Effector memory CD8-positive, alpha-beta T cell (primary cell): Measurements from ENCODE around the gene RAD50.
A peak's percentile ranks its signal among the peaks of the same experiment; 100 is the strongest.
"Not testable (repeated sequence)": the region's sequence is repeated elsewhere in the genome, so short reads cannot be mapped to it uniquely, and the experiment has no call there.

Experiments
- ATAC-seq: fragments of 150-1000 bp; cut with Tn5 transposase; replicated peaks from 2 replicates; pipeline ENCODE4 v1.10.0; 2021; ENCODE audit warnings: mild to moderate bottlenecking, moderate library complexity
- DNase-seq, 3 experiments: peaks; one replicate each; pipeline ENCODE4 v3.0.0; 2021
- H3K27ac Mint-ChIP-seq, 2 donors: one replicate each; pipeline ENCODE4 v1.8.0; 2022; ENCODE audit warnings: mild to moderate bottlenecking in 2 of 2, mixed read lengths in 2 of 2, moderate library complexity in 2 of 2
- H3K27me3 Mint-ChIP-seq, 2 donors: one replicate each; pipeline ENCODE4 v1.8.0; 2022; ENCODE audit warnings: mixed read lengths in 2 of 2
- H3K36me3 Mint-ChIP-seq: one replicate; pipeline ENCODE4 v1.8.0; 2022; ENCODE audit warnings: mild to moderate bottlenecking, moderate library complexity, mixed read lengths; ENCODE audit not compliant: insufficient read depth
- H3K4me1 Mint-ChIP-seq, 2 donors: one replicate each; pipeline ENCODE4 v1.8.0; 2022; ENCODE audit warnings: low read depth in 2 of 2, mixed read lengths in 2 of 2
- H3K4me3 Mint-ChIP-seq, 2 donors: one replicate each; pipeline ENCODE4 v1.8.0; 2022; ENCODE audit warnings: mild to moderate bottlenecking in 2 of 2, mixed read lengths in 2 of 2, moderate library complexity in 2 of 2
- H3K9me3 Mint-ChIP-seq, 2 donors: one replicate each; pipeline ENCODE4 v1.8.0; 2022; ENCODE audit warnings: mixed read lengths in 2 of 2

The RAD50 gene

GRCh38 chr5:132540764-132541163, 16.0 kb upstream of the RAD50 start:
- H3K4me1 Mint-ChIP-seq = no peaks in the 10 kb centered on the region
- H3K9me3 Mint-ChIP-seq = no peaks in the 10 kb centered on the region
- no peak overlapping the region for H3K27ac Mint-ChIP-seq
- peaks cover 10 to 11% of the 10 kb centered on the region in 2 donors for H3K27me3 Mint-ChIP-seq
- ATAC-seq (no peak), DNase-seq (no peak)
- H3K4me3 Mint-ChIP-seq = no peak overlapping the region
- H3K36me3 Mint-ChIP-seq = peaks cover 4% of the 10 kb centered on the region

GRCh38 chr5:132543472-132544201, 13.1 kb upstream of the RAD50 start, which contains the start of gene IL5:
Gene IL5 (minus strand): TSS chr5:132543522. CDS start chr5:132543478, 44 bp downstream.
- ATAC-seq = no peak
- Mint-ChIP-seq H3K36me3 (peaks cover 4% of the 10 kb centered on the region), H3K4me3 (no peak within 1 kb of the TSS), H3K27ac (no peak within 1 kb of the TSS), H3K4me1 (no peaks in the 10 kb centered on the region), H3K27me3 (no peaks in the 10 kb centered on the region), H3K9me3 (no peaks in the 10 kb centered on the region)
- DNase-seq = no peak

GRCh38 chr5:132546108-132546507, 10.7 kb upstream of the RAD50 start:
- Mint-ChIP-seq H3K27ac (no peak overlapping the region), H3K4me1 (no peaks in the 10 kb centered on the region), H3K4me3 (no peak overlapping the region), H3K9me3 (no peaks in the 10 kb centered on the region), H3K27me3 (no peaks in the 10 kb centered on the region), H3K36me3 (no peaks in the 10 kb centered on the region)
- ATAC-seq (no peak), DNase-seq (no peak)

- no peak for ATAC-seq
- H3K4me1 Mint-ChIP-seq = no peaks in the 10 kb centered on the region
- no peak overlapping the region for H3K27ac Mint-ChIP-seq
These were observed 9.5 kb upstream of the RAD50 start for GRCh38 chr5:132547269-132547668.

GRCh38 chr5:132548834-132549233, 7.9 kb upstream of the RAD50 start:
- H3K27ac Mint-ChIP-seq, H3K27me3 Mint-ChIP-seq, H3K36me3 Mint-ChIP-seq, H3K4me1 Mint-ChIP-seq, DNase-seq, H3K9me3 Mint-ChIP-seq, ATAC-seq, H3K4me3 Mint-ChIP-seq: not testable (repeated sequence)

More at GRCh38 chr5:132547269-132547668, 9.5 kb upstream of the RAD50 start:
- no peaks in the 10 kb centered on the region for H3K27me3 Mint-ChIP-seq
- no peak for DNase-seq
- no peaks in the 10 kb centered on the region for H3K9me3 Mint-ChIP-seq
- no peaks in the 10 kb centered on the region for H3K36me3 Mint-ChIP-seq
- H3K4me3 Mint-ChIP-seq = no peak overlapping the region

GRCh38 chr5:132549576-132549975, 7.2 kb upstream of the RAD50 start:
- no peak overlapping the region for H3K4me3 Mint-ChIP-seq
- no peaks in the 10 kb centered on the region for H3K27me3 Mint-ChIP-seq
- no peak for DNase-seq
- H3K9me3 Mint-ChIP-seq = no peaks in the 10 kb centered on the region
- H3K27ac Mint-ChIP-seq = no peak overlapping the region
- no peak for ATAC-seq
- H3K4me1 Mint-ChIP-seq = no peaks in the 10 kb centered on the region
- no peaks in the 10 kb centered on the region for H3K36me3 Mint-ChIP-seq

- DNase-seq = no peak
- Mint-ChIP-seq H3K27ac (peak overlapping the region; percentile 97 to 98), H3K36me3 (peaks cover 17% of the 10 kb centered on the region), H3K27me3 (no peaks in the 10 kb centered on the region), H3K4me3 (peak overlapping the region; percentile 94 to 95), H3K4me1 (peaks cover 18 to 27% of the 10 kb centered on the region in 2 donors), H3K9me3 (no peaks in the 10 kb centered on the region)
- peak; percentile 7 for ATAC-seq
These were observed 519 bp upstream of the RAD50 start for GRCh38 chr5:132556153-132556762.

- DNase-seq (peak in 1 of 3 experiments; percentile 26), ATAC-seq (peak; percentile 4)
- Mint-ChIP-seq H3K27me3 (no peaks in the 10 kb centered on the region), H3K27ac (peak overlapping the region; percentile 97 to 98), H3K4me1 (peaks cover 18 to 27% of the 10 kb centered on the region in 2 donors), H3K9me3 (no peaks in the 10 kb centered on the region), H3K36me3 (peaks cover 17% of the 10 kb centered on the region), H3K4me3 (peak overlapping the region; percentile 94 to 95)
These were observed 848 bp downstream of the RAD50 start for GRCh38 chr5:132557478-132558172.

- Mint-ChIP-seq H3K9me3 (no peaks in the 10 kb centered on the region), H3K36me3 (peaks cover 17% of the 10 kb centered on the region), H3K4me1 (peaks cover 18 to 27% of the 10 kb centered on the region in 2 donors), H3K4me3 (no peak overlapping the region), H3K27me3 (no peaks in the 10 kb centered on the region), H3K27ac (no peak overlapping the region)
- ATAC-seq = no peak
- DNase-seq = no peak
These were observed 2.7 kb downstream of the RAD50 start for GRCh38 chr5:132559383-132560060.

- Mint-ChIP-seq H3K4me1 (peaks cover 15 to 29% of the 10 kb centered on the region in 2 donors), H3K4me3 (no peak overlapping the region), H3K27ac (no peak overlapping the region), H3K36me3 (peaks cover 12% of the 10 kb centered on the region), H3K27me3 (no peaks in the 10 kb centered on the region), H3K9me3 (no peaks in the 10 kb centered on the region)
- DNase-seq (no peak), ATAC-seq (no peak)
These were observed 4.8 kb downstream of the RAD50 start for GRCh38 chr5:132561601-132562000.

- H3K27me3 Mint-ChIP-seq, H3K4me3 Mint-ChIP-seq, H3K9me3 Mint-ChIP-seq, ATAC-seq, DNase-seq, H3K27ac Mint-ChIP-seq, H3K36me3 Mint-ChIP-seq: not testable (repeated sequence)
- peaks cover 7 to 26% of the 10 kb centered on the region in 2 donors for H3K4me1 Mint-ChIP-seq
These were observed 7.8 kb downstream of the RAD50 start for GRCh38 chr5:132564555-132564954.

- no peaks in the 10 kb centered on the region for H3K9me3 Mint-ChIP-seq
- H3K27me3 Mint-ChIP-seq = no peaks in the 10 kb centered on the region
- H3K36me3 Mint-ChIP-seq = peaks cover 3% of the 10 kb centered on the region
- no peak for ATAC-seq
- peaks cover 17 to 32% of the 10 kb centered on the region in 2 donors for H3K4me1 Mint-ChIP-seq
- H3K27ac Mint-ChIP-seq = no peak overlapping the region
- no peak for DNase-seq
- H3K4me3 Mint-ChIP-seq = no peak overlapping the region
These were observed 9.9 kb downstream of the RAD50 start for GRCh38 chr5:132566657-132567056.

GRCh38 chr5:132576123-132576522, 19.3 kb downstream of the RAD50 start:
- DNase-seq = no peak
- no peak for ATAC-seq
- H3K4me1 Mint-ChIP-seq = peaks cover 2 to 5% of the 10 kb centered on the region in 2 donors
- no peaks in the 10 kb centered on the region for H3K27me3 Mint-ChIP-seq
- peaks cover 32% of the 10 kb centered on the region for H3K36me3 Mint-ChIP-seq
- H3K27ac Mint-ChIP-seq = peak overlapping the region in 1 of 2 donors; percentile 81
- H3K9me3 Mint-ChIP-seq = no peaks in the 10 kb centered on the region
- H3K4me3 Mint-ChIP-seq = no peak overlapping the region
